Hepatocyte (in vitro differentiated cells): ENCODE data around the gene UMAD1.

Experiments used
- CTCF ChIP-seq: fragments of 200-600 bp; sonication (generic); IDR thresholded peaks from 2 replicates; pipeline ENCODE4 v1.5.1; 2016; ENCODE audit warnings: antibody characterized with exemption, mild to moderate bottlenecking; ENCODE audit not compliant: poor library complexity
- EZH2 ChIP-seq: fragments of 200-600 bp; sonication (generic); IDR thresholded peaks from 2 replicates; pipeline ENCODE4 v1.6.1; 2016; ENCODE audit warnings: antibody characterized with exemption, mild to moderate bottlenecking, borderline replicate concordance

- TF ChIP-seq EZH2 (no peak), CTCF (no peak)
Observed at GRCh38 chr7:7850150-7850549, 209.6 kb downstream of the UMAD1 start.
